SU-DHL-6 (cell line): ENCODE measurements around the gene SDCCAG8.

Experiments used
- H2AFZ ChIP-seq: fragments of 200-600 bp; sonication (generic); 2 replicates; pipeline ENCODE4 v1.6.1; 2014; ENCODE audit warnings: low read depth, mild to moderate bottlenecking, moderate library complexity, mixed read lengths, antibody characterized with exemption, low read length; ENCODE audit not compliant: severe bottlenecking
- H3F3A ChIP-seq: fragments of 200-600 bp; shearing (Covaris generic); 2 replicates; pipeline ENCODE4 v1.6.0; 2016; ENCODE audit warnings: antibody characterized with exemption, mild to moderate bottlenecking; ENCODE audit not compliant: insufficient read depth
- H3K27ac ChIP-seq: fragments of 200-600 bp; sonication (generic); 2 replicates; pipeline ENCODE4 v1.5.1; 2016; ENCODE audit warnings: low read depth, mild to moderate bottlenecking, low read length, moderate library complexity, mixed read lengths
- H3K27me3 ChIP-seq: fragments of 200-600 bp; sonication (generic), shearing (Covaris generic); 2 replicates; pipeline ENCODE4 v1.6.0; 2014; ENCODE audit warnings: mild to moderate bottlenecking, low read length
- H3K36me3 ChIP-seq: fragments of 200-600 bp; sonication (generic); 2 replicates; pipeline ENCODE4 v1.6.1; 2014; ENCODE audit warnings: mild to moderate bottlenecking, low read length, mixed read lengths
- H3K4me2 ChIP-seq: fragments of 300-600, 200-600 bp; shearing (Covaris generic), sonication (generic); 2 replicates; pipeline ENCODE4 v1.6.0; 2014; ENCODE audit warnings: low read length, low read depth, mild to moderate bottlenecking; ENCODE audit not compliant: poor library complexity, severe bottlenecking
- H3K4me3 ChIP-seq: fragments of 200-600 bp; sonication (generic); 2 replicates; pipeline ENCODE4 v1.5.1; 2014; ENCODE audit warnings: antibody characterized with exemption, low read length, mild to moderate bottlenecking, mixed read lengths; ENCODE audit not compliant: insufficient read depth, poor library complexity, severe bottlenecking
- H3K79me2 ChIP-seq: fragments of 200-600 bp; sonication (generic); 2 replicates; pipeline ENCODE4 v1.6.1; 2014; ENCODE audit warnings: mild to moderate bottlenecking, low read length, moderate library complexity; ENCODE audit not compliant: insufficient read depth
- H3K9ac ChIP-seq: fragments of 200-600 bp; sonication (generic); 2 replicates; pipeline ENCODE4 v1.7.0; 2014; ENCODE audit warnings: mild to moderate bottlenecking, low read length
- H3K9me2 ChIP-seq: fragments of 200-600 bp; sonication (generic); replicated peaks from 2 replicates; pipeline ENCODE4 v1.6.1; 2014; ENCODE audit warnings: low read length; ENCODE audit not compliant: insufficient read depth
- H3K9me3 ChIP-seq: fragments of 200-600 bp; sonication (generic); 2 replicates; pipeline ENCODE4 v1.6.1; 2014; ENCODE audit warnings: low read length, mixed read lengths; ENCODE audit not compliant: insufficient read depth
- H4K20me1 ChIP-seq: fragments of 200-600 bp; sonication (generic); 2 replicates; pipeline ENCODE4 v1.6.1; 2014; ENCODE audit warnings: low read depth, mild to moderate bottlenecking, antibody characterized with exemption, low read length, moderate library complexity, mixed read lengths
- EZH2phosphoT487 ChIP-seq: fragments of 200-600 bp; sonication (generic), shearing (Covaris generic); conservative IDR thresholded peaks from 2 replicates; pipeline ENCODE4 v1.6.1; 2018; ENCODE audit warnings: mild to moderate bottlenecking, antibody characterized with exemption, low read length, moderate library complexity, mixed read lengths
- TF ChIP-seq, protein P1 (sequence below): fragments of 200-600 bp; sonication (generic); IDR thresholded peaks from one replicate; pipeline ENCODE4 v1.5.1; 2017; ENCODE audit warnings: antibody characterized with exemption, mild to moderate bottlenecking, low read length, moderate library complexity; ENCODE audit not compliant: insufficient read depth, poor library complexity, severe bottlenecking

The SDCCAG8 gene

DNA sequence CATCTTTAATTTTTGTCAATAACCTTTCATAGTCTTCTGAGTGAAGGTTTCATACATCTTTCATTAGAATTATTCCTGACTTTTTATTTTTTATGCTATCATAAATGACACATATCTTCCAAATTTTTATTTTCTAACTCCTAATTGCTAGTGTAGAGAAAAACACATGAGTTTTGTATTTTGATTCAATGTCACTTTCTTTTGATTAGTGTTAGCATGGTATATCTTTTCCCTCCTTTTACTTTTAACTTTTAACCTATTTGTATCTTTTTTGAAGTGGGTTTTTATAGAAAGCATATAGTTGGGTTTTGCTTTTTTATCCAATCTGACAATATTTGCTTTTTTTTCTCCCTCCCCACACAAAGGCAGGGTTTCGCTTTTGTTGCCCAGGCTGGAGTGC, 43.2 kb downstream of the SDCCAG8 start:
- TF ChIP-seq EZH2phosphoT487 = no peak
- TF ChIP-seq, protein P1, sequence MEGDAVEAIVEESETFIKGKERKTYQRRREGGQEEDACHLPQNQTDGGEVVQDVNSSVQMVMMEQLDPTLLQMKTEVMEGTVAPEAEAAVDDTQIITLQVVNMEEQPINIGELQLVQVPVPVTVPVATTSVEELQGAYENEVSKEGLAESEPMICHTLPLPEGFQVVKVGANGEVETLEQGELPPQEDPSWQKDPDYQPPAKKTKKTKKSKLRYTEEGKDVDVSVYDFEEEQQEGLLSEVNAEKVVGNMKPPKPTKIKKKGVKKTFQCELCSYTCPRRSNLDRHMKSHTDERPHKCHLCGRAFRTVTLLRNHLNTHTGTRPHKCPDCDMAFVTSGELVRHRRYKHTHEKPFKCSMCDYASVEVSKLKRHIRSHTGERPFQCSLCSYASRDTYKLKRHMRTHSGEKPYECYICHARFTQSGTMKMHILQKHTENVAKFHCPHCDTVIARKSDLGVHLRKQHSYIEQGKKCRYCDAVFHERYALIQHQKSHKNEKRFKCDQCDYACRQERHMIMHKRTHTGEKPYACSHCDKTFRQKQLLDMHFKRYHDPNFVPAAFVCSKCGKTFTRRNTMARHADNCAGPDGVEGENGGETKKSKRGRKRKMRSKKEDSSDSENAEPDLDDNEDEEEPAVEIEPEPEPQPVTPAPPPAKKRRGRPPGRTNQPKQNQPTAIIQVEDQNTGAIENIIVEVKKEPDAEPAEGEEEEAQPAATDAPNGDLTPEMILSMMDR = no peak
- no peaks in the 10 kb centered on the region for H3K27me3 ChIP-seq
- H3K36me3 ChIP-seq = no peaks in the 10 kb centered on the region; the same call in 1 of the 2 replicates
- no peaks in the 10 kb centered on the region for H4K20me1 ChIP-seq
- H3F3A ChIP-seq = no peaks in the 10 kb centered on the region
- no peak overlapping the region for H3K9ac ChIP-seq
- no peak overlapping the region for H2AFZ ChIP-seq
- no peak overlapping the region for H3K27ac ChIP-seq
- no peak overlapping the region for H3K4me2 ChIP-seq
- H3K9me2 ChIP-seq = no peaks in the 10 kb centered on the region
- H3K9me3 ChIP-seq = no peaks in the 10 kb centered on the region
- H3K4me3 ChIP-seq = no peak overlapping the region
- no peaks in the 10 kb centered on the region for H3K79me2 ChIP-seq

DNA sequence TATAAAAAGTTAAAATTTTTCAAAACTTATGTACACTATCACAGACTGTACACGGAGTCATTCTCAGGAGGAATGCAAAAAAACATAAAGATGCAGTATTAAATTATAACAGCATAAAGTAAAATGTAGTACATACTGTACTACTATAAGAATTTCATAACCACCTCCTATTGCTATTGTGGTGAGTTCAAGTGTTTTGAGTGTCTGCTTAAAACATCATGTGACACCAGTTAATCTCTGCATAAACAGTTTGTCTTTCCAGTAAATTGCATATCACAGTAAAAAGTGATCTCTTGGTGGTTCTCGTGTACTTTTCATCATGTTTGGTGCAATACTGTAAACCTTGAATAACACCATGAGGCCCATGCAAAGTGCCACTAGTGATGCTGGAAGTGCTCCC, 45.2 kb downstream of the SDCCAG8 start:
- Histone ChIP-seq H3K9me3 (no peaks in the 10 kb centered on the region), H3K4me3 (no peak overlapping the region), H3K27ac (no peak overlapping the region), H2AFZ (no peak overlapping the region), H3K9ac (no peak overlapping the region), H3K36me3 (no peaks in the 10 kb centered on the region; the same call in none of the 2 replicates), H3K9me2 (no peaks in the 10 kb centered on the region), H3K79me2 (no peaks in the 10 kb centered on the region), H3K27me3 (no peaks in the 10 kb centered on the region), H3K4me2 (no peak overlapping the region), H4K20me1 (no peaks in the 10 kb centered on the region), H3F3A (no peaks in the 10 kb centered on the region)
- no peak for TF ChIP-seq EZH2phosphoT487
- TF ChIP-seq, protein P1 = no peak

DNA sequence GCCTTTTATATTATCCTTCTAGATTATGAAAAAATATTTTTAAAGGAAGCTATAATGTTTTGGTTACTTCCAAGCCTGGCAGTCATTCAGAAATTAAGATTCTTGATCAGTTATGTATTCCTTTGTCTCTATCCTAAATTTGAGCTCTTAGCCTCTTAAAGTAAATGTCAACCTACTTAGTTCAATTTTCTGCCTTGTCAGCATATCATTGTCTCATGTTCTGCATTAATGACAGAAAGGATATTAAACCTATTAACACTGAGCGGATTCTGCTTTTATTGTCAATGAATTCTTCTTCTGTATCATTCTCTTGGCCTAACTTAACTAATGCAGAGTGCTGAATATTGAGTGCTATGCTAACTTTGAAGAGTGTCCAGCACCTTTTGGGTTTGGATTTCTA, 56.0 kb downstream of the SDCCAG8 start:
- Histone ChIP-seq H3K9me3 (no peaks in the 10 kb centered on the region), H3K36me3 (no peaks in the 10 kb centered on the region), H3K27ac (no peak overlapping the region), H3K27me3 (no peaks in the 10 kb centered on the region), H2AFZ (no peak overlapping the region), H4K20me1 (no peaks in the 10 kb centered on the region), H3K4me2 (no peak overlapping the region), H3K9me2 (no peaks in the 10 kb centered on the region), H3K9ac (no peak overlapping the region), H3K79me2 (no peaks in the 10 kb centered on the region), H3F3A (no peaks in the 10 kb centered on the region), H3K4me3 (no peak overlapping the region)
- TF ChIP-seq, protein P1 = no peak
- no peak for TF ChIP-seq EZH2phosphoT487
